ENCODE data around the gene HNF4A. TPM values are rescaled to one million over a fixed set of nuclear protein-coding genes. Genes with fewer than 3 reads are reported as not detected.

HNF4A gene
- total and polyA plus RNA-seq, 2 donors (not counting 3 experiments of a cell fraction or from before 2014, with no cell fraction given), result not detected

GRCh38 chr20:44457016-44457415, 101.5 kb downstream of the HNF4A start:
- FAIRE-seq, result no peak
- no peaks in the 10 kb centered on the region for H3K79me2 ChIP-seq (ENCODE audit: control insufficient read depth, insufficient read depth, low read length)
- H2AFZ ChIP-seq (ENCODE audit: low read depth, low read length), result no peak overlapping the region
- peaks cover 2% of the 10 kb centered on the region in 2 experiments for H3K27me3 ChIP-seq (ENCODE audit: control insufficient read depth in 2 of 2, insufficient read depth in 2 of 2, low read length in 2 of 2)
- ChIA-PET CTCF (interaction anchor here (1.9 kb wide), 1 partner anchor 42 kb away, joined by 4 read pairs; no protein-coding TSS in a partner anchor), POLR2A (no interaction called here)
- H3K4me1 ChIP-seq (ENCODE audit: control insufficient read depth, extremely low read depth, insufficient read depth, low read length), result no peaks in the 10 kb centered on the region
- H4K20me1 ChIP-seq (replicated peaks; ENCODE audit: control insufficient read depth, extremely low read depth, insufficient read depth, low read length), result no peaks in the 10 kb centered on the region
- H3K9me1 ChIP-seq (replicated peaks; ENCODE audit: control insufficient read depth, extremely low read depth, insufficient read depth, low read length), result no peaks in the 10 kb centered on the region
- dilution Hi-C loops (cut with MboI; ENCODE audit: extremely low pct_ligation_motif_present, low sequenced_read_pairs) (no loop called here), intact Hi-C loops (cut with micrococcal nuclease) (no loop called here)
- H3K36me3 ChIP-seq (ENCODE audit: control insufficient read depth in 2 of 2, extremely low read depth in 1 of 2, insufficient read depth in 2 of 2, low read length in 2 of 2), result no peaks in the 10 kb centered on the region
- TF ChIP-seq MYC (IDR thresholded peaks at IDR 0.05; ENCODE audit: low read depth, low read length), result no peak
- no peak for TF ChIP-seq JUN (IDR thresholded peaks at IDR 0.05; ENCODE audit: borderline replicate concordance, insufficient read depth, insufficient read length, low read depth)
- TF ChIP-seq POLR2AphosphoS5 (IDR thresholded peaks at IDR 0.05; ENCODE audit: insufficient read depth, low read depth, low read length), result no peak
- no peak for TF ChIP-seq GATA2 (IDR thresholded peaks at IDR 0.05; ENCODE audit: insufficient read depth, insufficient read length, low read depth, low read length)
- TF ChIP-seq POLR2A (IDR thresholded peaks at IDR 0.05; ENCODE audit: low read depth, low read length), result no peak
- H3K27ac ChIP-seq (ENCODE audit: insufficient read depth, low read depth, low read length), result no peak overlapping the region
- no peak overlapping the region for H3K4me3 ChIP-seq (replicated peaks in 1 of 3; ENCODE audit: insufficient read depth in 1 of 3, low read depth in 1 of 3, low read length in 3 of 3)
- BruUV-seq (replicated peaks), result no TSS peak
- DNase-seq (ENCODE audit: low read depth, low spot score), result no peak
- no peak overlapping the region for H3K4me2 ChIP-seq (ENCODE audit: insufficient read depth, low read length)
- no peaks in the 10 kb centered on the region for H3K9me3 ChIP-seq (replicated peaks; ENCODE audit: control insufficient read depth, insufficient read depth, low read length)
- H3K9ac ChIP-seq (replicated peaks; ENCODE audit: extremely low read depth, insufficient read depth, low read length), result no peak overlapping the region

DNA sequence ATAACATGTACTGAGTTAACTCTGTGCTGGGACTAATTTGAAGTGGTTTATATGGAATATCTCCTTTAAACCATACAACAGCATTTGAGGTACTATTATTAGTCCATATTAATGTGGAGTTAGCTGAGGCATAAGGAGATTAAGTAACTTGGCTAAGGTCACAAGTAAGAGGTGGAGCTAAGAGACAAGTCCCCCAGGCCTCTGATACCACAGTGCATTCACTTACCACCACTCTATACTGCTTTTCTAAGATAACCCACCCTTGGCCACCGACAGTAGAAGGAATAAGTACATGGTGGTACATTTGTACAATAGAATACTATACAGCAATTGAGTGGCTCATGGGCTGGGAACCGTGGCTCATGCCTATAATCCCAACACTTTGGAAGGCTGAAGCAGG, 103.8 kb downstream of the HNF4A start:
- H3K27me3 ChIP-seq (ENCODE audit: control insufficient read depth in 2 of 2, insufficient read depth in 2 of 2, low read length in 2 of 2), result no peaks in the 10 kb centered on the region
- no peaks in the 10 kb centered on the region for H4K20me1 ChIP-seq (replicated peaks; ENCODE audit: control insufficient read depth, extremely low read depth, insufficient read depth, low read length)
- intact Hi-C loops (cut with micrococcal nuclease) (no loop called here), dilution Hi-C loops (cut with MboI; ENCODE audit: extremely low pct_ligation_motif_present, low sequenced_read_pairs) (no loop called here)
- H3K4me2 ChIP-seq (ENCODE audit: insufficient read depth, low read length), result no peak overlapping the region
- H3K4me1 ChIP-seq (ENCODE audit: control insufficient read depth, extremely low read depth, insufficient read depth, low read length), result no peaks in the 10 kb centered on the region
- no peak for FAIRE-seq
- POLR2A ChIA-PET, result no interaction called here
- no peak for DNase-seq (ENCODE audit: low read depth, low spot score)
- H3K27ac ChIP-seq (ENCODE audit: insufficient read depth, low read depth, low read length), result no peak overlapping the region
- no peak overlapping the region for H2AFZ ChIP-seq (ENCODE audit: low read depth, low read length)
- BruUV-seq (replicated peaks), result no TSS peak
- H3K9ac ChIP-seq (replicated peaks; ENCODE audit: extremely low read depth, insufficient read depth, low read length), result no peak overlapping the region
- no peaks in the 10 kb centered on the region for H3K9me1 ChIP-seq (replicated peaks; ENCODE audit: control insufficient read depth, extremely low read depth, insufficient read depth, low read length)
- TF ChIP-seq MYC (IDR thresholded peaks at IDR 0.05; ENCODE audit: low read depth, low read length), result no peak
- TF ChIP-seq EZH2 (IDR thresholded peaks at IDR 0.05; ENCODE audit: borderline replicate concordance, low read depth, low read length, severe bottlenecking), result no peak
- no peak for TF ChIP-seq FOS (IDR thresholded peaks at IDR 0.05; ENCODE audit: borderline replicate concordance, insufficient read depth, low read length)
- TF ChIP-seq, protein P1, sequence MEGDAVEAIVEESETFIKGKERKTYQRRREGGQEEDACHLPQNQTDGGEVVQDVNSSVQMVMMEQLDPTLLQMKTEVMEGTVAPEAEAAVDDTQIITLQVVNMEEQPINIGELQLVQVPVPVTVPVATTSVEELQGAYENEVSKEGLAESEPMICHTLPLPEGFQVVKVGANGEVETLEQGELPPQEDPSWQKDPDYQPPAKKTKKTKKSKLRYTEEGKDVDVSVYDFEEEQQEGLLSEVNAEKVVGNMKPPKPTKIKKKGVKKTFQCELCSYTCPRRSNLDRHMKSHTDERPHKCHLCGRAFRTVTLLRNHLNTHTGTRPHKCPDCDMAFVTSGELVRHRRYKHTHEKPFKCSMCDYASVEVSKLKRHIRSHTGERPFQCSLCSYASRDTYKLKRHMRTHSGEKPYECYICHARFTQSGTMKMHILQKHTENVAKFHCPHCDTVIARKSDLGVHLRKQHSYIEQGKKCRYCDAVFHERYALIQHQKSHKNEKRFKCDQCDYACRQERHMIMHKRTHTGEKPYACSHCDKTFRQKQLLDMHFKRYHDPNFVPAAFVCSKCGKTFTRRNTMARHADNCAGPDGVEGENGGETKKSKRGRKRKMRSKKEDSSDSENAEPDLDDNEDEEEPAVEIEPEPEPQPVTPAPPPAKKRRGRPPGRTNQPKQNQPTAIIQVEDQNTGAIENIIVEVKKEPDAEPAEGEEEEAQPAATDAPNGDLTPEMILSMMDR (IDR thresholded peaks at IDR 0.05; ENCODE audit: extremely low read depth in 1 of 2, insufficient read depth in 1 of 2, low read depth in 1 of 2, low read length in 2 of 2), result no peak
- TF ChIP-seq, protein P2, sequence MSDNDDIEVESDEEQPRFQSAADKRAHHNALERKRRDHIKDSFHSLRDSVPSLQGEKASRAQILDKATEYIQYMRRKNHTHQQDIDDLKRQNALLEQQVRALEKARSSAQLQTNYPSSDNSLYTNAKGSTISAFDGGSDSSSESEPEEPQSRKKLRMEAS (IDR thresholded peaks at IDR 0.05; ENCODE audit: insufficient read depth, insufficient read length), result no peak
- no peak for TF ChIP-seq POLR2AphosphoS5 (IDR thresholded peaks at IDR 0.05; ENCODE audit: insufficient read depth, low read depth, low read length)
- TF ChIP-seq JUN (IDR thresholded peaks at IDR 0.05; ENCODE audit: borderline replicate concordance, insufficient read depth, insufficient read length, low read depth), result no peak
- no peak for TF ChIP-seq GATA2 (IDR thresholded peaks at IDR 0.05; ENCODE audit: insufficient read depth, insufficient read length, low read depth, low read length)
- TF ChIP-seq POLR2A (IDR thresholded peaks at IDR 0.05; ENCODE audit: low read depth, low read length), result no peak
- no peaks in the 10 kb centered on the region for H3K9me3 ChIP-seq (replicated peaks; ENCODE audit: control insufficient read depth, insufficient read depth, low read length)
- no peaks in the 10 kb centered on the region for H3K79me2 ChIP-seq (ENCODE audit: control insufficient read depth, insufficient read depth, low read length)
- H3K36me3 ChIP-seq (ENCODE audit: control insufficient read depth in 2 of 2, extremely low read depth in 1 of 2, insufficient read depth in 2 of 2, low read length in 2 of 2), result no peaks in the 10 kb centered on the region
- H3K4me3 ChIP-seq (replicated peaks in 1 of 3; ENCODE audit: insufficient read depth in 1 of 3, low read depth in 1 of 3, low read length in 3 of 3), result no peak overlapping the region
- CTCF ChIA-PET, result interaction anchor here (0.9 kb wide), 1 partner anchor 242 kb away, joined by 4 read pairs; no protein-coding TSS in a partner anchor
